Stimulated activated CD8-positive, alpha-beta memory T cell treated with anti-CD3 and anti-CD28 coated beads, Interleukin-7, amount 100 ng/mL, for 48 hours (primary cell): Measurements from ENCODE around the gene KCNG2.
"Not testable (repeated sequence)": the region's sequence is repeated elsewhere in the genome, so short reads cannot be mapped to it uniquely, and the experiment has no call there.

Experiments used
- DNase-seq, 2 donors: peaks; one replicate each; pipeline ENCODE4 v3.0.0-alpha.2; 2020; ENCODE audit warnings: low read depth in 1 of 2; ENCODE audit errors: extremely low read depth in 1 of 2

The KCNG2 gene

GRCh38 chr18:79851489-79851888 is 53.8 kb downstream of the KCNG2 start:
- DNase-seq, result no peak

GRCh38 chr18:79851950-79852349 is 54.2 kb downstream of the KCNG2 start:
- DNase-seq, result no peak

GRCh38 chr18:79852561-79853302 is 55.0 kb downstream of the KCNG2 start:
- DNase-seq, result no peak

GRCh38 chr18:79853303-79853992 is 55.7 kb downstream of the KCNG2 start:
- no peak for DNase-seq

DNA sequence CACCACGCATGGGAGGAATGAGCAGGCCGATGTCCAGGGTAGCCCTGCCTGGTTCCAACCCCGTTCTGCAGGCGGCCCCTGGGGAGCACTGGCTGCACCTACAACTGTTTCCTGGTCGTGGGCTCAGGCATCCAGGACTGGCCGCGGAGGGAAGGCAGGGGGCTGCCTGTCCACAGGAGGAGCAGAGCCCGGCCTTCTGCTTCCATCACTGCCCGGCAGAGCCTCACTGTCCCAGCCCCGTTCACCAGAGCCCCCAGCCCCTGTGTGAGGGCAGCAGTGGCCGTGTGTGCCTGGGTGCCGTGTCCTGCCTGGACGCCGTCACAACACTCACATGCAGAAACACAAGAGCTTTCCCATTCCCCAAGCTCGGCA is 56.2 kb downstream of the KCNG2 start:
- DNase-seq, result no peak

- no peak for DNase-seq
Observed at GRCh38 chr18:79855147-79855933, 57.6 kb downstream of the KCNG2 start.

- no peak for DNase-seq
Observed at GRCh38 chr18:79856119-79857007, 58.6 kb downstream of the KCNG2 start.

DNA sequence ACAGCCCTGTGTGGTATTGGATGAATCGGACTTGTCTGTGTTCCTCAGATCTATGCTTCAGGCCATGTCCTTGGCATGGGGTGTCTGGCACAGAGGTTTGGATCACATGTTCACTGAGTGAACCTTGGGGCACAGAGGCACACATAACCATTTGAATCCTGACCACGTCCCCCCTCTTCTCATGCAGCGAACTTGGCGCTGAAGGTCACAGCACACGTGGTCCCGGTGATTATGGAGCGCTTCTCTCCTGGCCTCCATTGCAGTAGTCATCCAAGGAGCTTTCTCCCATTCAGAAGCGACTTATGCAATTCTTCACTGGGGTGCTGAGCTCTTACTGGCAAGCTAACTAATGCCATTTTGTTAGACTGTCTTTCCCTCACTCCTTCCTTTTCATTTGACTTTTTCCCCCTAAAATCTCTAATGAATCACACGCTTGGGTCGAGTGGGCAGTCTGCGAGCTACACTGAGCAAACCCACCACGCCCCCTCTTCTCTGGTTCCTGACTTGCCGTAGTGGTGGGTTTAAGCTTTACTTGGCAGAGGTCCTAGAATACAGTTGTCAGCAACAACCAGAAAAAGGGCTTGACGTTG is 59.4 kb downstream of the KCNG2 start:
- DNase-seq, result no peak

DNA sequence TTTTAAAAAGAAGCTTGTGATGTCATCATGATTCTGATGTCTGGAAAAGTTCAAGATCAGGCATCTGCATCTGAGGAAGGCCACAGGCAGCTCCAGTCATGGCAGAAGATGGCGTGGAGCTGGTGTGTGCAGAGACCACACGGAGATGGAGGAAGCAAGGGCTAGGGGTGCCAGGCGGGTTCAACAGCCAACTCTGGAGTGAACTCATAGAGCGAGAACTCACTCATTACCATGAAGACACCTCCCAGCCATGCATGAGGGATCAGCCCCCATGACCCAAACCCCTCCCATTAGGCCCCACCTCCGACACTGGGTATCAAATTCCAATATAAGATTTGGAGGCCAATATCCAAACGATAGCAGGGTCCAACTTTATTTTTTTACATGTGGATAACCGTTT is 61.6 kb downstream of the KCNG2 start:
- no peak for DNase-seq

GRCh38 chr18:79861687-79862086 is 63.9 kb downstream of the KCNG2 start:
- DNase-seq, result no peak

DNA sequence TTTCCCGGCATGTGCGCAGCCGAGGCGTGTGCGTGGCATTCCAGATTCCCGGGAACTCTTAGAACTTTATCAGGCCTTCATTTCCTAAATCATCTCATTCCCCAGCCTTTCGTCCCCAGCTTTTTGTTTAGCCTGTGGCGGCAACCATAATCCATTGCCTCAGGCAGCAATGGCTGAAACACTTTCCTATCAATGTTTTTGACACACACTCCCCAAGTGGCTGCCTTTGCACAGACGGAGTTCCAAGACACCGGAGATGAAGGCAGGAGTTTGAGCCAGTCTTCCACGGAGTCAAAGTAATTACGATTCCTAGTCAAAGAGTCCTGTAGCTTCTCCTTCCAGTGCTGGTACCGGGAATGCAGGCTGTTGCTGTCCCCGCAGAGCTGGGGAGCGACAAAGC is 64.8 kb downstream of the KCNG2 start:
- no peak for DNase-seq

GRCh38 chr18:79863161-79864005 is 65.6 kb downstream of the KCNG2 start:
- no peak for DNase-seq

DNA sequence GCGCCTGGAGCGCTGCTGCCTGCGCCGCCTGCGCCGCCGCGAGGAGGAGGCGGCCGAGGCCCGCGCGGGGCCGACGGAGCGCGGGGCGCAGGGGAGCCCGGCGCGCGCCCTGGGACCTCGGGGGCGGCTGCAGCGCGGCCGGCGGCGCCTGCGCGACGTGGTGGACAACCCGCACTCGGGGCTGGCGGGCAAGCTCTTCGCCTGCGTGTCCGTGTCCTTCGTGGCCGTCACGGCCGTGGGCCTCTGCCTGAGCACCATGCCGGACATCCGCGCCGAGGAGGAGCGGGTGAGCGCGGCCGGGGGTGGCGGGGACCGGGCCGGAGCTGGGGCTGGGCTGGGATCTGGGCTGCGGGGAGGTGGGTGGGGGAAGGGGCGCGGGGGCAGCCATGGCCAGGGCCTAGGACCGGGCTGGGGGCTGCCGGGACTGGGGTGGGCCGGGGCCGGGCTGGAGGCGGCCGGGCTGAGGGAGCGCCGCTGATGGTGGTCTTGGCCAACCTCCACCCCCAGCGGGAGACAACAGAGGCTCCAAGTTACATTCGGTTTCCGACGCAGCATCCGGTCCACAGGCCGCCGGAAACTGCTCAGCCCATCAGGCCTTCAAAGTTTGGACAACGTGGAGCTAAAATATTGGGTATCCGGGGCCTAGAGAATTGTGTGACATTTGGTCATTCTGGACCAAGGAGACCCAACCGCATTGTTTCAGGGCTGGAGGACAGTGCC is 66.4 kb downstream of the KCNG2 start:
- DNase-seq, result no peak

GRCh38 chr18:79864955-79865354 is 67.2 kb downstream of the KCNG2 start:
- not testable (repeated sequence) for DNase-seq

GRCh38 chr18:79865951-79866350 is 68.2 kb downstream of the KCNG2 start:
- DNase-seq, result not testable (repeated sequence)

DNA sequence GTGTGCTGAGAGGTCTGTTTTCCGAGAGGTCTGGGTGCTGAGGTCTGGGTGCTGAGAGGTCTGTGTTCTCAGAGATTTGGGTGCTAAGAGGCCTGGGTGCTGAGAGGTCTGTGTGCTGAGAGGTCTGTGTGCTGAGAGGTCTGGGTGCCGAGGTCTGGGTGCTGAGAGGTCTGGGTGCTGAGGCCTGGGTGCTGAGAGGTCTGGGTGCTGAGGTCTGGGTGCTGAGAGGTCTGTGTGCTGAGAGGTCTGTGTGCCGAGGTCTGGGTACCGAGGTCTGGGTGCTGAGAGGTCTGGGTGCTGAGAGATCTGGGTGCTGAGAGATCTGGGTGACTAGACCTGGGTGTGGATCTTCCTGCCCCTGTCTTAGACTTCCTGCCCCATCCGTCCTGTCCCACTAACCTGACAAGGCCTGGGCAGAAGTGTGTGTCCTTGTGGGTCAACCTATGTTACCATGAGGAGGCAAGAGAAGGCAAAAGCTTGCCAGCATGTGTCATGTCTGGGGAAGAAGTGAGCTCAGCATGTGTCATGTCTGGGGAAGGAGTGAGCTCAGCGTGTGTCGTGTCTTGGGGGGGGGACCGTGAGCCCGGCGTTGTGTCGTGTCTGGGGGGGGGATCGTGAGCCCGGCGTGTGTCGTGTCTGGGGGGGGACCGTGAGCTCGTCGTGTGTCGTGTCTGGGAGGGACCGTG is 69.3 kb downstream of the KCNG2 start:
- no peak for DNase-seq

GRCh38 chr18:79867666-79868065 is 69.9 kb downstream of the KCNG2 start:
- DNase-seq, result no peak

DNA sequence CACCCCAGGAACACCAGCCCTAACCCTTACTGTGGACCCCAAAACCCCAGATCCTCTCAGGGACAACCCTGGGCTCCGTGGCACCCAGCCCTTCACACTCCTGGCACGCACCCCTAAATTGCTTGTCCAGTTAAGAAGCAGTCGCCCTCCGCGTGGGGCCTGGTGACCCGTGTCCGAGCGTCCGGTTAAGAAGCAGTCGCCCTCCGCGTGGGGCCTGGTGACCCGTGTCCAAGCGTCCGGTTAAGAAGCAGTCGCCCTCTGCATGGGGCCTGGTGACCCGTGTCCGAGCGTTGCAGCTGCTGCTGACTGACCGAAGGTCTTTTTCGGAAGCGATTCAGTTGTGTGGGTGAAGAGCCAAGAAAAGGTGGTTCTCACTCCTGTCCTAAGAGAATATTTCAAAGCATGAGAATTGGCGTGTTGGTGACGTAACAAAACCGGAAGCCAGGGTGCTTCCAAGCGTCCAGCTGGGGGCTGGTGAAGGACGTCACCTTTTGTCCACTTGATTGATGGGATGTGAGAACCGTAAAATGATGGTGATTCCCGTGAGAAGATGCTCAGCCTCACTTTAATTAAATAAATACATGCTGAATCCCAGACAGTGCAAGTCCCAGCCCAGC is 70.5 kb downstream of the KCNG2 start:
- DNase-seq, result no peak
